Keratinocyte (primary cell): ENCODE results near the gene SLC25A10.

Source experiments
- EZH2 ChIP-seq: IDR thresholded peaks from one replicate; pipeline ENCODE4 v1.6.1; 2012; ENCODE audit warnings: inconsistent platforms, mild to moderate bottlenecking, low read length, moderate library complexity
- TF ChIP-seq, protein P1 (sequence below), 3 experiments: IDR thresholded peaks in 1 of 3; conservative IDR thresholded peaks in 1 of 3; optimal IDR thresholded peaks in 1 of 3; 2 replicates in 2 of 3; 3 replicates in 1 of 3; pipeline versions ENCODE3 to v1.5.1; 2011; ENCODE audit warnings: low read length in 3 of 3, mild to moderate bottlenecking in 3 of 3, moderate library complexity in 2 of 3, control low read depth in 1 of 3, inconsistent platforms in 1 of 3; ENCODE audit not compliant: insufficient read depth in 2 of 3; ENCODE audit errors: extremely low read depth in 1 of 3

DNA sequence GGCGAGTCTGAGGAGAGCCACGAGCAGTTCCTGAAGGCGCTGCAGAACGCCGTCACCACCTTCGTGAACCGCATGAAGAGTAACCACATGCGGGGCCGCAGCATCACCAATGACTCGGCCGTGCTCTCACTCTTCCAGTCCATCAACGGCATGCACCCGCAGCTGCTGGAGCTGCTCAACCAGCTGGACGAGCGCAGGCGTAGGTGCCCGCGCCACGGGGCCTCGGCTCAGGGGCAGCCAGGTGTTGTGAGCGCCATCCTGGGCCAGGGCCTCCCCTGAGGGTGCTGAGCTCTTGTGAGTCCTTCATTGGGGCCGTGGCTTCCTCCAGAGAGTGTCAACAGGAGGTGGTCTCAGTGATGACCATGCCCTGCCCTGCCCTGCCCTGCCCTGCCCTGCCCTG lies 16.3 kb upstream of the SLC25A10 start:
- TF ChIP-seq, protein P1, sequence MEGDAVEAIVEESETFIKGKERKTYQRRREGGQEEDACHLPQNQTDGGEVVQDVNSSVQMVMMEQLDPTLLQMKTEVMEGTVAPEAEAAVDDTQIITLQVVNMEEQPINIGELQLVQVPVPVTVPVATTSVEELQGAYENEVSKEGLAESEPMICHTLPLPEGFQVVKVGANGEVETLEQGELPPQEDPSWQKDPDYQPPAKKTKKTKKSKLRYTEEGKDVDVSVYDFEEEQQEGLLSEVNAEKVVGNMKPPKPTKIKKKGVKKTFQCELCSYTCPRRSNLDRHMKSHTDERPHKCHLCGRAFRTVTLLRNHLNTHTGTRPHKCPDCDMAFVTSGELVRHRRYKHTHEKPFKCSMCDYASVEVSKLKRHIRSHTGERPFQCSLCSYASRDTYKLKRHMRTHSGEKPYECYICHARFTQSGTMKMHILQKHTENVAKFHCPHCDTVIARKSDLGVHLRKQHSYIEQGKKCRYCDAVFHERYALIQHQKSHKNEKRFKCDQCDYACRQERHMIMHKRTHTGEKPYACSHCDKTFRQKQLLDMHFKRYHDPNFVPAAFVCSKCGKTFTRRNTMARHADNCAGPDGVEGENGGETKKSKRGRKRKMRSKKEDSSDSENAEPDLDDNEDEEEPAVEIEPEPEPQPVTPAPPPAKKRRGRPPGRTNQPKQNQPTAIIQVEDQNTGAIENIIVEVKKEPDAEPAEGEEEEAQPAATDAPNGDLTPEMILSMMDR (optimal IDR thresholded peaks at IDR 0.05 in 1 of 3, IDR thresholded peaks at IDR 0.05 in 1 of 3, conservative IDR thresholded peaks at IDR 0.05 in 1 of 3; ENCODE audit: extremely low read depth in 1 of 3, insufficient read depth in 2 of 3, low read length in 3 of 3) = no peak
- no peak for TF ChIP-seq EZH2
